Lower lobe of right lung (tissue), 2 donors: ENCODE results near the gene DCANP1. TPM values are rescaled to one million over a fixed set of nuclear protein-coding genes. Genes with fewer than 3 reads are reported as not detected.

ENCODE experiments used
- ATAC-seq, 2 donors: fragments of 200-7000 bp; cut with Tn5 transposase; one replicate each; pipeline ENCODE4 v1.9.1; 2020 to 2022; ENCODE audit warnings: mild to moderate bottlenecking in 2 of 2, moderate library complexity in 2 of 2
- DNase-seq: peaks from one replicate; pipeline ENCODE4 v3.0.0-alpha.2; 2020
- H3K27ac ChIP-seq: fragments of 200-600 bp; one replicate; pipeline ENCODE4 v1.8.0; 2022
- H3K27me3 ChIP-seq: fragments of 200-600 bp; one replicate; pipeline ENCODE4 v1.8.0; 2022; ENCODE audit warnings: low read depth
- H3K36me3 ChIP-seq: fragments of 200-600 bp; one replicate; pipeline ENCODE4 v1.8.0; 2022; ENCODE audit warnings: mild to moderate bottlenecking
- H3K4me1 ChIP-seq: fragments of 200-600 bp; one replicate; pipeline ENCODE4 v1.8.0; 2022
- H3K4me3 ChIP-seq: fragments of 200-600 bp; one replicate; pipeline ENCODE4 v1.8.0; 2022; ENCODE audit warnings: mild to moderate bottlenecking
- H3K9me3 ChIP-seq: fragments of 200-600 bp; one replicate; pipeline ENCODE4 v1.8.0; 2022
- intact Hi-C: fragments of 100-400 bp; cut with DNase I; formaldehyde crosslinking; loops from one replicate; pipeline ENCODE4 v1.11.0; 2022
- total RNA-seq: library from RNA; stranded (reverse); fragmentation: NEBNext Ultra II Directional; extraction: Animal tissue kit (Norgen Biotek cat#: 25700); gene quantifications from one replicate; pipeline ENCODE4 v1.2.1, GENCODE V29; 2021
- TF ChIP-seq, protein P1 (sequence below): fragments of 200-600 bp; IDR thresholded peaks from one replicate; pipeline ENCODE4 v1.8.0; 2022; ENCODE audit warnings: antibody characterized with exemption, mild to moderate bottlenecking
- donor health status: DM: no; HTN: yes; CAD: no; lungs with severe emphysema.

The DCANP1 gene
- total RNA-seq, 1 donor from 2014 or later: not detected

DNA sequence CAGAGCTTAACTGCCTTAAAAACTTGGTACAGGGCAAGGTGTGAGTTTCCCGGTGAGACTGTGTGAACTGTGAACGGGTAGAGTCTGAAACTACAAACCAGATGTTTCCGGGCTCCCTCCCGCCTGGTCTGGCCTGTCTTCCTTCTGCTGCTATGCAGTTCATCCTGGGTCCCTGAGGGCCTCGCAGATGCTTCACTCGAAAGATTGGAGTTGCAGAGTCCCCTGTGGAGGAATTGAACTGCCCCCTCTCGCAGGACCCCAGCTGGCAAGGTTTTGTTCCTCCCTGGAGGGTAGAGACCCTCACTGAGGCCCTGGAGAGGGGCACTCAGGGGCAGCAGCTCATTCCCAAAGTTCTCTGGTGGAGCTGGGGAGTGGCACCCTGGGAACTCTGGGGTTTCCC lies 533 bp downstream of the DCANP1 start:
- Histone ChIP-seq H3K27ac (no peak overlapping the region), H3K4me3 (no peak overlapping the region), H3K27me3 (peaks cover under 1% of the 10 kb centered on the region), H3K9me3 (no peaks in the 10 kb centered on the region), H3K36me3 (no peaks in the 10 kb centered on the region), H3K4me1 (peaks cover 24% of the 10 kb centered on the region)
- DNase-seq (no peak), ATAC-seq (no peak)
- intact Hi-C loops: no loop called here
- TF ChIP-seq, protein P1, sequence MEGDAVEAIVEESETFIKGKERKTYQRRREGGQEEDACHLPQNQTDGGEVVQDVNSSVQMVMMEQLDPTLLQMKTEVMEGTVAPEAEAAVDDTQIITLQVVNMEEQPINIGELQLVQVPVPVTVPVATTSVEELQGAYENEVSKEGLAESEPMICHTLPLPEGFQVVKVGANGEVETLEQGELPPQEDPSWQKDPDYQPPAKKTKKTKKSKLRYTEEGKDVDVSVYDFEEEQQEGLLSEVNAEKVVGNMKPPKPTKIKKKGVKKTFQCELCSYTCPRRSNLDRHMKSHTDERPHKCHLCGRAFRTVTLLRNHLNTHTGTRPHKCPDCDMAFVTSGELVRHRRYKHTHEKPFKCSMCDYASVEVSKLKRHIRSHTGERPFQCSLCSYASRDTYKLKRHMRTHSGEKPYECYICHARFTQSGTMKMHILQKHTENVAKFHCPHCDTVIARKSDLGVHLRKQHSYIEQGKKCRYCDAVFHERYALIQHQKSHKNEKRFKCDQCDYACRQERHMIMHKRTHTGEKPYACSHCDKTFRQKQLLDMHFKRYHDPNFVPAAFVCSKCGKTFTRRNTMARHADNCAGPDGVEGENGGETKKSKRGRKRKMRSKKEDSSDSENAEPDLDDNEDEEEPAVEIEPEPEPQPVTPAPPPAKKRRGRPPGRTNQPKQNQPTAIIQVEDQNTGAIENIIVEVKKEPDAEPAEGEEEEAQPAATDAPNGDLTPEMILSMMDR: no peak

DNA sequence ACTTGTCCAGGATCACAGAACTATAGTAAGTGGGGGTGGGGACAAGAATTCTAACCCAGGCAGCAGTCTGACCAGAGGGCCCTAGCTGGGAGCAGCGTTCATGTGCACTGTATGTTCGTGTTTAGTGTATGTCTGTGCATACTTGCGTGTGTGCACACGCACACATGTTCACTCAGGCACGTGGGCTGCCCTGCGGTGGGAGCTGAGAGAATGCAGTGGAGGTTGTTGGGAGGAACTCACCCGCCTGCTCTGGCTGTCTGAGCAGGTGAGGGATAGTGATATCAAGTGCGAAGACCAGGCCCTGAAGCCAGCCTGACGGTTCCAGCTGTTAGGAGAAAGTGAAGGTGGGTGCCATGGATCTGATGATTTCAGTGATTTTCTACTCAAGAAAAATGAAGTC lies 942 bp downstream of the DCANP1 start:
- intact Hi-C loops: no loop called here
- peaks cover 26% of the 10 kb centered on the region for H3K4me1 ChIP-seq
- TF ChIP-seq, protein P1: no peak

DNA sequence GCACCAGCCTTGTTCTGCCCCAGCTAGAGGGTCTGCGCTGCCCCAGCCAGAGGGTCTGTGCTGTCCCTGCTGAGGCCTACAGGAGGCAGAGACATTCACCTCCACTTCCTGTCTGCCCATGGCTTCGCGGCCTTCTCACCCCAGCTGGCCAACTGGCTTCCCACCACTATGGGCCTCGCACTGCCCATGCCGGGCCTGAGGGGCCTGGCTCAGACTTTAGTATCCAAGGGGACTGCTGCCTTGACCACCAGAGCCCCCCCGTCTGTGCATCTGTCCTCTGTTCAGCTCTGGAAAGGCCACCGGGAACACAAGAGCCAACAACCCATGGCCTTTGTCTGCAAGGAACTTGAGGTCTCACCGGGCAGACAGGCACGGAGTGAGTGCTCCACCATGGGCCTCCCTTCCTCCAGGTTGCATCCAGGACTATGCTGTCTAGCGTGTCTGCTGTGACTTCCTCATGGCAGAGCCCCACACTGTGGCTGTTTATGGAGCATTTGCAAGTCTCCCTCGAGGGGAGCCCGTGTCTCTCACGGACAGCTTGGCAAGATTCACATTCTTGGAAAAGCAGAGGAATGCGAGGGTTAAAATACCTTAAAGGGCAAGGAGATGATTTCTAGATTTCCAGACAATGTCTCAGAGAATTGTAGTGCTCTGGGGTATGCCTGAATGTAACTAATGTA lies 1.7 kb downstream of the DCANP1 start:
- TF ChIP-seq, protein P1: no peak
- intact Hi-C loops: no loop called here
- no peaks in the 10 kb centered on the region for H3K27me3 ChIP-seq
- no peak for DNase-seq
- no peaks in the 10 kb centered on the region for H3K36me3 ChIP-seq
- H3K4me3 ChIP-seq: no peak overlapping the region
- H3K4me1 ChIP-seq: peaks cover 26% of the 10 kb centered on the region
- no peak for ATAC-seq
- no peaks in the 10 kb centered on the region for H3K9me3 ChIP-seq
- H3K27ac ChIP-seq: no peak overlapping the region

More for the DNA sequence above, 942 bp downstream of the DCANP1 start:
- DNase-seq: no peak
- no peak for ATAC-seq
- no peaks in the 10 kb centered on the region for H3K36me3 ChIP-seq
- no peaks in the 10 kb centered on the region for H3K9me3 ChIP-seq
- no peaks in the 10 kb centered on the region for H3K27me3 ChIP-seq
- no peak overlapping the region for H3K27ac ChIP-seq
- no peak overlapping the region for H3K4me3 ChIP-seq

DNA sequence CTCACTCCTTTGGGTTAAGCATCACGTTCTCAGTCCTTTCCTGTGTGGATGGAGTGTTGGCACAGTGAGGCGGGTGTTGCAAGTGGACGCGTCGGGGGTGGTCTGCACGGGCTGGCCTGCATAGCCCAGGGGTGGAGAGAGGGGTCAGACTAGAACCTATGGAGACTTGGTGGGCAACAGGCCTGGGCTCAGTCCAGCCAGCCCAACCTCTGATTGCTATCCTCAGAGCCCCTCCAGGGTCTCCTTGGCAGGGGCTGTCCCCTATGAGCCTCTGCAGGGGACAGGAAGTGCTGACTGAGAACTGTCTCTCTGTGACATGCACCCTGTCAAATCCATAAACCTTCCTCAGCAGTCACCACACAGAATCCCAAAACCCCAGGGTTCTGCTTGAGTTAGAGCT lies 2.3 kb downstream of the DCANP1 start:
- Histone ChIP-seq H3K27ac (no peak overlapping the region), H3K4me3 (no peak overlapping the region), H3K9me3 (no peaks in the 10 kb centered on the region), H3K4me1 (peaks cover 26% of the 10 kb centered on the region), H3K27me3 (no peaks in the 10 kb centered on the region), H3K36me3 (no peaks in the 10 kb centered on the region)
- TF ChIP-seq, protein P1: no peak
- intact Hi-C loops: no loop called here
- DNase-seq (no peak), ATAC-seq (no peak)

DNA sequence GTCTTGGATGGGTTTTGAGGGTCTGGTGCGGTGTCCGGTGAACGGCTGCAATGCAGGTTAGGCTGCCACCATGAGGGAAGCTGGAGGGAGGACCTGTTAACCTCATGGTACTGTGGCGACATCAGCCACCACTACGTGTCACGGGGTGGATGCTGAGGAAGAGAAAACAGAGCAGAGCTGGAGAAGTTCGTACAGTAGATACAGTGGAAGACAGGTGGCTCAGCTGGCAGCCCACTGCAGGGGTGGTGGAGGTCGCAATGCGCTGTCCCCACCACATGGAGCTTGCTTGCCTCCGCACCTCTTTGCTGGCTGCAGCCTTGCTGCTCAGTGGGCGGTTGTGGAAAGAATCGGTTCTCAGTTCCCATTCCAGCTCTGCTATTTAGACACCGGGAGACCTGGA lies 2.8 kb downstream of the DCANP1 start:
- intact Hi-C loops: no loop called here
- DNase-seq (no peak), ATAC-seq (no peak)
- H3K27me3 ChIP-seq: no peaks in the 10 kb centered on the region
- no peaks in the 10 kb centered on the region for H3K36me3 ChIP-seq
- H3K27ac ChIP-seq: no peak overlapping the region
- no peak overlapping the region for H3K4me3 ChIP-seq
- H3K4me1 ChIP-seq: peaks cover 26% of the 10 kb centered on the region
- H3K9me3 ChIP-seq: no peaks in the 10 kb centered on the region
- TF ChIP-seq, protein P1: no peak
